HL-60 (cell line): ENCODE data around the gene SERPINB1.

Source experiments
- DNase-seq, 2 experiments: peaks; one replicate each; pipeline ENCODE4 v3.0.0-alpha.2; 2010 to 2020; ENCODE audit warnings: low read depth in 1 of 2, low spot score in 1 of 2
- H3K27ac ChIP-seq: fragments of 250-450 bp; sonication (Bioruptor Pico); replicated peaks from 2 replicates; pipeline ENCODE4 v1.5.1; 2020; ENCODE audit warnings: mild to moderate bottlenecking, moderate library complexity
- H3K27me3 ChIP-seq: fragments of 250-450 bp; sonication (Bioruptor Pico); 2 replicates; pipeline ENCODE4 v1.5.1; 2021; ENCODE audit warnings: mild to moderate bottlenecking, moderate library complexity; ENCODE audit not compliant: insufficient read depth, poor library complexity, severe bottlenecking
- H3K4me3 ChIP-seq: replicated peaks from 2 replicates; pipeline ENCODE4 v1.5.1; 2011; ENCODE audit warnings: mild to moderate bottlenecking, control low read depth, low read length; ENCODE audit not compliant: insufficient read depth
- GABPA ChIP-seq: IDR thresholded peaks from 2 replicates; pipeline ENCODE4 v1.6.1; 2012; ENCODE audit warnings: low read depth
- POLR2AphosphoS5 ChIP-seq: IDR thresholded peaks from 2 replicates; pipeline ENCODE4 v1.6.1; 2012; ENCODE audit warnings: low read depth
- SPI1 ChIP-seq: IDR thresholded peaks from 2 replicates; pipeline ENCODE4 v1.6.1; 2012; ENCODE audit warnings: low read depth, mild to moderate bottlenecking, borderline replicate concordance
- TF ChIP-seq, protein P1 (sequence below): IDR thresholded peaks from 2 replicates; pipeline ENCODE4 v1.6.1; 2012; ENCODE audit warnings: low read depth; ENCODE audit not compliant: insufficient replicate concordance
- TF ChIP-seq, protein P2 (sequence below): IDR thresholded peaks from one replicate; pipeline ENCODE4 v1.5.1; 2011; ENCODE audit warnings: low read length, control low read depth, inconsistent platforms; ENCODE audit not compliant: insufficient read depth

The SERPINB1 gene

GRCh38 chr6:2827142-2827541 is 14.5 kb downstream of the SERPINB1 start:
- no peak overlapping the region for H3K4me3 ChIP-seq
- no peak for DNase-seq
- H3K27me3 ChIP-seq = no peaks in the 10 kb centered on the region
- TF ChIP-seq SPI1 = no peak
- no peak for TF ChIP-seq POLR2AphosphoS5
- TF ChIP-seq, protein P1, sequence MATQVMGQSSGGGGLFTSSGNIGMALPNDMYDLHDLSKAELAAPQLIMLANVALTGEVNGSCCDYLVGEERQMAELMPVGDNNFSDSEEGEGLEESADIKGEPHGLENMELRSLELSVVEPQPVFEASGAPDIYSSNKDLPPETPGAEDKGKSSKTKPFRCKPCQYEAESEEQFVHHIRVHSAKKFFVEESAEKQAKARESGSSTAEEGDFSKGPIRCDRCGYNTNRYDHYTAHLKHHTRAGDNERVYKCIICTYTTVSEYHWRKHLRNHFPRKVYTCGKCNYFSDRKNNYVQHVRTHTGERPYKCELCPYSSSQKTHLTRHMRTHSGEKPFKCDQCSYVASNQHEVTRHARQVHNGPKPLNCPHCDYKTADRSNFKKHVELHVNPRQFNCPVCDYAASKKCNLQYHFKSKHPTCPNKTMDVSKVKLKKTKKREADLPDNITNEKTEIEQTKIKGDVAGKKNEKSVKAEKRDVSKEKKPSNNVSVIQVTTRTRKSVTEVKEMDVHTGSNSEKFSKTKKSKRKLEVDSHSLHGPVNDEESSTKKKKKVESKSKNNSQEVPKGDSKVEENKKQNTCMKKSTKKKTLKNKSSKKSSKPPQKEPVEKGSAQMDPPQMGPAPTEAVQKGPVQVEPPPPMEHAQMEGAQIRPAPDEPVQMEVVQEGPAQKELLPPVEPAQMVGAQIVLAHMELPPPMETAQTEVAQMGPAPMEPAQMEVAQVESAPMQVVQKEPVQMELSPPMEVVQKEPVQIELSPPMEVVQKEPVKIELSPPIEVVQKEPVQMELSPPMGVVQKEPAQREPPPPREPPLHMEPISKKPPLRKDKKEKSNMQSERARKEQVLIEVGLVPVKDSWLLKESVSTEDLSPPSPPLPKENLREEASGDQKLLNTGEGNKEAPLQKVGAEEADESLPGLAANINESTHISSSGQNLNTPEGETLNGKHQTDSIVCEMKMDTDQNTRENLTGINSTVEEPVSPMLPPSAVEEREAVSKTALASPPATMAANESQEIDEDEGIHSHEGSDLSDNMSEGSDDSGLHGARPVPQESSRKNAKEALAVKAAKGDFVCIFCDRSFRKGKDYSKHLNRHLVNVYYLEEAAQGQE = no peak
- TF ChIP-seq GABPA = no peak
- no peak overlapping the region for H3K27ac ChIP-seq

DNA sequence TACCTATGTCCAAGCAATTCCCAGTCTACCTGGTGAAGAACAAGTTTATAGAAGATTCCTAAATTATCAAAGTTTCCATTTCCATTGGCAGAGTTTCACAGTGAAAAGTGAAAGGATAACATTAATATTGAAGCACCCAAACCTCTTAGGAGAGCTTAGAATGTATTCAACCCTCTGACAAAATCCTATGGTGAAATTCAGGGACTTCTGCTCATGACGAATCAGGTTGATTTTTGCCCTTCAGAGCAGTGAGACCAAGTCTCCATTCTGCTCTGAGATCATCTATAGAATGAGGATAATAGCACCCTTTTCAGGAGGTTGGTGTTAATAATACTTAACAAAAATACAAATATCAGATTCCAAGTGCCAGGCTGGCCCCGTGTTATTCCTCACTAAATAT is 15.5 kb downstream of the SERPINB1 start:
- DNase-seq = no peak
- TF ChIP-seq SPI1 = no peak
- TF ChIP-seq, protein P1 = no peak
- TF ChIP-seq, protein P2, sequence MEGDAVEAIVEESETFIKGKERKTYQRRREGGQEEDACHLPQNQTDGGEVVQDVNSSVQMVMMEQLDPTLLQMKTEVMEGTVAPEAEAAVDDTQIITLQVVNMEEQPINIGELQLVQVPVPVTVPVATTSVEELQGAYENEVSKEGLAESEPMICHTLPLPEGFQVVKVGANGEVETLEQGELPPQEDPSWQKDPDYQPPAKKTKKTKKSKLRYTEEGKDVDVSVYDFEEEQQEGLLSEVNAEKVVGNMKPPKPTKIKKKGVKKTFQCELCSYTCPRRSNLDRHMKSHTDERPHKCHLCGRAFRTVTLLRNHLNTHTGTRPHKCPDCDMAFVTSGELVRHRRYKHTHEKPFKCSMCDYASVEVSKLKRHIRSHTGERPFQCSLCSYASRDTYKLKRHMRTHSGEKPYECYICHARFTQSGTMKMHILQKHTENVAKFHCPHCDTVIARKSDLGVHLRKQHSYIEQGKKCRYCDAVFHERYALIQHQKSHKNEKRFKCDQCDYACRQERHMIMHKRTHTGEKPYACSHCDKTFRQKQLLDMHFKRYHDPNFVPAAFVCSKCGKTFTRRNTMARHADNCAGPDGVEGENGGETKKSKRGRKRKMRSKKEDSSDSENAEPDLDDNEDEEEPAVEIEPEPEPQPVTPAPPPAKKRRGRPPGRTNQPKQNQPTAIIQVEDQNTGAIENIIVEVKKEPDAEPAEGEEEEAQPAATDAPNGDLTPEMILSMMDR = no peak
- TF ChIP-seq GABPA = no peak
- TF ChIP-seq POLR2AphosphoS5 = no peak
- no peak overlapping the region for H3K27ac ChIP-seq
- H3K4me3 ChIP-seq = no peak overlapping the region
- H3K27me3 ChIP-seq = no peaks in the 10 kb centered on the region

DNA sequence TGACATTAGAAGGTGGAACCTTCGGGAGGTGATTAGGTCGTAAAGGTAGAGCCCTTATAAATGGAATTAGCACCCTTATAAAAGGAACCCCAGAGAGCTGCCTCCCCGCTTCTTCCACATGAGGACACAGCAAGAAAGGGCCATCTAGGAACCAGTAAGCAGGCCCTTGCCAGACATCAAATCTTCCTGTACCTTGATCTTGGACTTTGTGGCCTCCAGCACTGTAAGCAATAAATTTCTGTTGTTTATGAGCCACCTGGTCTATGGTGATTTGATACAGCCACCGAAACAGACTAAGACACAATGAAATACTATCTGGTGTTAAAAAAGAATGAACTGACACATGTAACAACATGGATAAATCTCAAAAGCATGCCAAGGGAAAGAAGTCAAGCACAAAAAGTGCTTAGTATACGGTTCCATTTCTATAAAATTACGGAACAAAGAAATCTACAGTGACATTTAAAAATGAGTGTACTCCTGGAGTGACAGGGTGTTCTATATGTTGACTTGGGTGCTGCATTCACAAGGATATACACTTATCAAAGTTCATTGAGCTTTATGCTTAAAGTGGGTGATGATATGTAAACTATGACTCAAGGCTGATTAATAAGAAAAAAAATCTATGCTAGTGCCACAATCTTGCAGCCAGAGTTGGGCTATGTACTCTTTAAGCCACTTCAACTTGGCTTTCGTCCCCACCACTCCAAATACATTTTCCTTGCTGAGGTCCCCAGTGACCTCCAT is 18.4 kb downstream of the SERPINB1 start:
- Histone ChIP-seq H3K27me3 (no peaks in the 10 kb centered on the region), H3K27ac (no peak overlapping the region), H3K4me3 (no peak overlapping the region)
- no peak for DNase-seq
- no peak for TF ChIP-seq SPI1
- TF ChIP-seq GABPA = no peak
- TF ChIP-seq, protein P1 = no peak
- TF ChIP-seq, protein P2 = no peak
- TF ChIP-seq POLR2AphosphoS5 = no peak
